ENCODE measurements around the gene ZNF747.
"Not testable (repeated sequence)": the region's sequence is repeated elsewhere in the genome, so short reads cannot be mapped to it uniquely, and the experiment has no call there.

The ZNF747 gene

GRCh38 chr16:30540916-30541464 lies 6.3 kb upstream of the ZNF747 start:
- not testable (repeated sequence) for H3K27me3 ChIP-seq (ENCODE audit: low read depth, low read length); H3K36me3 ChIP-seq (ENCODE audit: control insufficient read depth in 1 of 2, insufficient read depth in 2 of 2, low read length in 2 of 2); H3K4me3 ChIP-seq (ENCODE audit: low read depth in 1 of 2, low read length in 2 of 2); H3K4me1 ChIP-seq (ENCODE audit: control insufficient read depth in 1 of 2, insufficient read depth in 2 of 2, low read length in 2 of 2); H3K9me3 ChIP-seq (ENCODE audit: control insufficient read depth in 1 of 2, low read length in 2 of 2)
- H3K27ac ChIP-seq (ENCODE audit: low read length): peak overlapping the region; percentile 61

GRCh38 chr16:30539986-30540526 lies 5.4 kb upstream of the ZNF747 start:
- peaks cover 5 to 11% of the 10 kb centered on the region in 2 donors for H3K4me1 ChIP-seq (ENCODE audit: control insufficient read depth in 1 of 2, insufficient read depth in 2 of 2, low read length in 2 of 2)
- not testable (repeated sequence) for H3K4me3 ChIP-seq (ENCODE audit: low read depth in 1 of 2, low read length in 2 of 2); H3K27me3 ChIP-seq (ENCODE audit: low read depth, low read length); H3K36me3 ChIP-seq (ENCODE audit: control insufficient read depth in 1 of 2, insufficient read depth in 2 of 2, low read length in 2 of 2); H3K27ac ChIP-seq (ENCODE audit: low read length); H3K9me3 ChIP-seq (ENCODE audit: control insufficient read depth in 1 of 2, low read length in 2 of 2)

- no peak overlapping the region for H3K4me3 ChIP-seq (ENCODE audit: low read depth in 1 of 2, low read length in 2 of 2)
- H3K36me3 ChIP-seq (ENCODE audit: control insufficient read depth in 1 of 2, insufficient read depth in 2 of 2, low read length in 2 of 2): no peaks in the 10 kb centered on the region
- H3K4me1 ChIP-seq (ENCODE audit: control insufficient read depth in 1 of 2, insufficient read depth in 2 of 2, low read length in 2 of 2): peaks cover 5 to 11% of the 10 kb centered on the region in 2 donors
- no peaks in the 10 kb centered on the region for H3K27me3 ChIP-seq (ENCODE audit: low read depth, low read length)
- H3K9me3 ChIP-seq (ENCODE audit: control insufficient read depth in 1 of 2, low read length in 2 of 2): no peaks in the 10 kb centered on the region
- no peak overlapping the region for H3K27ac ChIP-seq (ENCODE audit: low read length)
Observed at GRCh38 chr16:30539000-30539964, 4.6 kb upstream of the ZNF747 start.

- Histone ChIP-seq H3K27ac (ENCODE audit: low read length) (peak overlapping the region; percentile 96), H3K36me3 (ENCODE audit: control insufficient read depth in 1 of 2, insufficient read depth in 2 of 2, low read length in 2 of 2) (peaks cover 0 to 13% of the 10 kb centered on the region in 2 donors), H3K4me1 (ENCODE audit: control insufficient read depth in 1 of 2, insufficient read depth in 2 of 2, low read length in 2 of 2) (peaks cover 5 to 23% of the 10 kb centered on the region in 2 donors)
- H3K27me3 ChIP-seq (ENCODE audit: low read depth, low read length); H3K4me3 ChIP-seq (ENCODE audit: low read depth in 1 of 2, low read length in 2 of 2); H3K9me3 ChIP-seq (ENCODE audit: control insufficient read depth in 1 of 2, low read length in 2 of 2): not testable (repeated sequence)
Observed at GRCh38 chr16:30536391-30537024, 1.9 kb upstream of the ZNF747 start.

GRCh38 chr16:30535777-30536190 lies 1.1 kb upstream of the ZNF747 start:
- Histone ChIP-seq H3K9me3 (ENCODE audit: control insufficient read depth in 1 of 2, low read length in 2 of 2) (no peaks in the 10 kb centered on the region), H3K4me1 (ENCODE audit: control insufficient read depth in 1 of 2, insufficient read depth in 2 of 2, low read length in 2 of 2) (peaks cover 5 to 25% of the 10 kb centered on the region in 2 donors), H3K27ac (ENCODE audit: low read length) (peak overlapping the region; percentile 96), H3K27me3 (ENCODE audit: low read depth, low read length) (no peaks in the 10 kb centered on the region), H3K36me3 (ENCODE audit: control insufficient read depth in 1 of 2, insufficient read depth in 2 of 2, low read length in 2 of 2) (peaks cover 4 to 20% of the 10 kb centered on the region in 2 donors), H3K4me3 (ENCODE audit: low read depth in 1 of 2, low read length in 2 of 2) (peak overlapping the region; percentile 71 to 86)

- H3K4me3 ChIP-seq (ENCODE audit: low read depth in 1 of 2, low read length in 2 of 2): peak overlapping the region; percentile 71 to 86
- peaks cover 4 to 24% of the 10 kb centered on the region in 2 donors for H3K36me3 ChIP-seq (ENCODE audit: control insufficient read depth in 1 of 2, insufficient read depth in 2 of 2, low read length in 2 of 2)
- H3K27ac ChIP-seq (ENCODE audit: low read length): peak overlapping the region; percentile 96
- H3K27me3 ChIP-seq (ENCODE audit: low read depth, low read length): no peaks in the 10 kb centered on the region
- H3K4me1 ChIP-seq (ENCODE audit: control insufficient read depth in 1 of 2, insufficient read depth in 2 of 2, low read length in 2 of 2): peaks cover 5 to 25% of the 10 kb centered on the region in 2 donors
- H3K9me3 ChIP-seq (ENCODE audit: control insufficient read depth in 1 of 2, low read length in 2 of 2): no peaks in the 10 kb centered on the region
Observed at GRCh38 chr16:30535106-30535776, 583 bp upstream of the ZNF747 start.

GRCh38 chr16:30533748-30534367 lies 800 bp downstream of the ZNF747 start:
- H3K27me3 ChIP-seq (ENCODE audit: low read depth, low read length): no peaks in the 10 kb centered on the region
- H3K4me3 ChIP-seq (ENCODE audit: low read depth in 1 of 2, low read length in 2 of 2): peak overlapping the region; percentile 71 to 86
- peaks cover 4 to 24% of the 10 kb centered on the region in 2 donors for H3K36me3 ChIP-seq (ENCODE audit: control insufficient read depth in 1 of 2, insufficient read depth in 2 of 2, low read length in 2 of 2)
- no peaks in the 10 kb centered on the region for H3K9me3 ChIP-seq (ENCODE audit: control insufficient read depth in 1 of 2, low read length in 2 of 2)
- peaks cover 5 to 25% of the 10 kb centered on the region in 2 donors for H3K4me1 ChIP-seq (ENCODE audit: control insufficient read depth in 1 of 2, insufficient read depth in 2 of 2, low read length in 2 of 2)
- H3K27ac ChIP-seq (ENCODE audit: low read length): peak overlapping the region; percentile 96

GRCh38 chr16:30533146-30533522 lies 1.5 kb downstream of the ZNF747 start:
- peak overlapping the region in 1 of 2 donors; percentile 71 for H3K4me3 ChIP-seq (ENCODE audit: low read depth in 1 of 2, low read length in 2 of 2)
- no peaks in the 10 kb centered on the region for H3K9me3 ChIP-seq (ENCODE audit: control insufficient read depth in 1 of 2, low read length in 2 of 2)
- H3K27me3 ChIP-seq (ENCODE audit: low read depth, low read length): no peaks in the 10 kb centered on the region
- peaks cover 4 to 24% of the 10 kb centered on the region in 2 donors for H3K36me3 ChIP-seq (ENCODE audit: control insufficient read depth in 1 of 2, insufficient read depth in 2 of 2, low read length in 2 of 2)
- H3K27ac ChIP-seq (ENCODE audit: low read length): no peak overlapping the region
- H3K4me1 ChIP-seq (ENCODE audit: control insufficient read depth in 1 of 2, insufficient read depth in 2 of 2, low read length in 2 of 2): peaks cover 5 to 25% of the 10 kb centered on the region in 2 donors

- Histone ChIP-seq H3K9me3 (ENCODE audit: control insufficient read depth in 1 of 2, low read length in 2 of 2) (no peaks in the 10 kb centered on the region), H3K36me3 (ENCODE audit: control insufficient read depth in 1 of 2, insufficient read depth in 2 of 2, low read length in 2 of 2) (peaks cover 4 to 24% of the 10 kb centered on the region in 2 donors), H3K27me3 (ENCODE audit: low read depth, low read length) (no peaks in the 10 kb centered on the region), H3K4me3 (ENCODE audit: low read depth in 1 of 2, low read length in 2 of 2) (no peak overlapping the region), H3K27ac (ENCODE audit: low read length) (no peak overlapping the region), H3K4me1 (ENCODE audit: control insufficient read depth in 1 of 2, insufficient read depth in 2 of 2, low read length in 2 of 2) (peaks cover 10 to 29% of the 10 kb centered on the region in 2 donors)
Observed at GRCh38 chr16:30532285-30533145, 2.1 kb downstream of the ZNF747 start.
